ENCODE measurements around the gene NKD2.
A peak's percentile ranks its signal among the peaks of the same experiment; 100 is the strongest.
"Not testable (repeated sequence)": the region's sequence is repeated elsewhere in the genome, so short reads cannot be mapped to it uniquely, and the experiment has no call there.

Gene NKD2

DNA sequence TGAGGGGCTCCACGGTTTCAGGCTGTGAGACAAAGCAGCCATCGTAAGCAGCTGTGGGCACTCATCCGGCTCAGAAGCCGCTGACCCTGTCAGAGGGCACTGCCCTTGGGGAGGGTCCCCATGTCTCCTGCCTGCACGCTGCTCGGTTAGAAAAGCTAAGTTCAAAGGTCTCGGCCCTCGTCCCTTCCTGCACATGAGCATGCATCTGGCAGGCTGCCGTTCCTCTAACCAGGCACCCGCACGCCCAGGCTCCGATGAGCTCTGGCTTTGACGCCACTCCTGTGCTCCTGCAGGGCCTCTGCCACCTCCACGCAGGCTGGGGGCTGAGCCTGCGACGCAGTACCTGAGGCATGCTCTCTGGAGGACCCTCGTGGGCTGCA, 51.3 kb downstream of the NKD2 start:
- no peak for DNase-seq

DNA sequence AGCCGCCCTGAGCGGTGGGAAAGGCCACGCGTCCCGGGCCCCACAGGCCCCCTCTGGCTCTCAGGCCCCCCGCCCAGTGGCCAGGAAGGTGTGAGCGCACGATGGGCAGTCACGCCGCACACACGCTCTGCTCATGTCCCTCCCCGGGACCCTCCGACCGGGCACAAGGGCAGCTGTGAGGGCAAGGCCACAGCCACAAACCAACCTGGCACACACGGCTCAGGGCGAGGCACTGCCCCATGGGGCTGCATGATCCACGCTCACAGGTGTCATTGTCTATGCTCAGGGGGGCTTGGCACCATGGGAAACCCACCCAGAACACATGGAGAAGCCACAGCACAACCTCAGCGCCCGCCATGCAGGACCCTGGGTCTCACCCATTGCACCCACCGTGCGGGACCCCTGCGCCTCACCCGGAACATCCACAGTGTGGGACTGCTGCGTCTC, 52.0 kb downstream of the NKD2 start:
- no peak for DNase-seq

DNA sequence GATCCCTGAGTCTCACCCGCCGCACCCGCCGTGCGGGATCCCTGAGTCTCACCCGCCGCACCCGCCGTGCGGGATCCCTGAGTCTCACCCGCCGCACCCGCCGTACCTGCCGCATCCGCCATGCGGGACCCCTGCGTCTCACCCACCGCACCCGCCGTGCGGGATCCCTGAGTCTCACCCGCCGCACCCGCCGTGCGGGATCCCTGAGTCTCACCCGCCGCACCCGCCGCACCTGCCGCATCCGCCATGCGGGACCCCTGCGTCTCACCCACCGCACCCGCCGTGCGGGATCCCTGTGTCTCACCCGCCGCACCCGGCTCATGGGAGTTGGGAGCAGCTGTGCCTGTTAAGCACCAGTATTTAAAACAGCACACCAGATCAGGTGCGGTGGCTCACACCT, 52.7 kb downstream of the NKD2 start:
- DNase-seq: not testable (repeated sequence)

DNA sequence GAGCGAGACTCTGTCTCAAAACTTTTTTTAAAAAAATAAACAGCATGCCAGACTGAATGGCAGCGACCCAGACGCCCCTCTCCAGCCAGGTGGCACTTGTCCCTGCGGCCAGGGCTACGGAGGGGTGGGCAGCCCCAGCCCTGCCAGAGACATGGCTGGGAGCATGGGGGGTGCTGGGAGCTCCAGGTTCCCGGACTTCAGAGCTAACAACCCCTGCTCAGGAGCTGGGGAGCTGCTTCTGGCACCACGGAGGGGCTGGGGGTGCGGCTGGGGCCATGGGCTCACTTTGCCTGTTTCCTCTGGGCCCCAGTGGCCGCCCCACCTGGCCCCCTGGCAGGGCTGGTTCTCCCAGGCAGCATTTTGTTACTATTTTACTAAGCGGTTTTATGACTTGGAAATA, 53.3 kb downstream of the NKD2 start:
- DNase-seq: no peak

DNA sequence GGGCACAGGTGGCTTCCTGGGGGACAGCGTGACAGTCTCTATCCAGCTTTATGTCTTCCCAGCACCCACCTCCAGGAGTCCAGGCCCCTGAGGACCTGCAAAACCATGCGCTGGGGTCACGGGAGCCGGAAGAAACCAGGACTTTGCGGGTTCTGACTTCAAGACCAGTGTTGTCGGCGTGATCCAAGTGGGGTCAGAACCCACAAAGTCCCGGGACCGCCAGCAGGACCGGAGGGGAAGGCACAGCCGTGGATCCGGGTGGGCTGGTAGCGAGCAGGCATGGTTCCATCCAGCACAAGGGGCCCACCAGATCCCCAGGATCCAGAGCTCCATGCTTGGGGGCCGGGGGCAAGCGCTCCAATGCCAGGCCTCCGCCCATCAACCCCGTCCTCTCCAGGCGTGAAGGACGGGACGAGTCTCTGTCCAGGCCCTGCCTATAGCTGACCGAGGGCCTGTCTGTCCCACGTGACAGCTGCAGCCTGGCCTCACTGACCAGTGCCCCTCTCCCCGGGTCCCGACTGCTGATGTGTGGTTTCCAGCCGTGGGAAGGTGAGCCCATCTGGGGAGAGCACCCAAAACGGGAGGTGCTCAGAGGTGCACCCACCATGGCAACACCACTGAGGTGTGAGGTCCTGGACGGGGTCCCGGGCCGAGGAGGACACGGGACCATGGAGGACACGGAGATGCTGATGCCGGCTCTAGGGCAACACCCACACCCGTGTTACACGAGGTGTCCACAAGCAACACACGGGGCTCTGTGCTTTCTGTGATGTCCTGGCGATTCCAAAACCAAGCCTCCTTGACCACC, 54.4 kb downstream of the NKD2 start:
- no peak for DNase-seq

DNA sequence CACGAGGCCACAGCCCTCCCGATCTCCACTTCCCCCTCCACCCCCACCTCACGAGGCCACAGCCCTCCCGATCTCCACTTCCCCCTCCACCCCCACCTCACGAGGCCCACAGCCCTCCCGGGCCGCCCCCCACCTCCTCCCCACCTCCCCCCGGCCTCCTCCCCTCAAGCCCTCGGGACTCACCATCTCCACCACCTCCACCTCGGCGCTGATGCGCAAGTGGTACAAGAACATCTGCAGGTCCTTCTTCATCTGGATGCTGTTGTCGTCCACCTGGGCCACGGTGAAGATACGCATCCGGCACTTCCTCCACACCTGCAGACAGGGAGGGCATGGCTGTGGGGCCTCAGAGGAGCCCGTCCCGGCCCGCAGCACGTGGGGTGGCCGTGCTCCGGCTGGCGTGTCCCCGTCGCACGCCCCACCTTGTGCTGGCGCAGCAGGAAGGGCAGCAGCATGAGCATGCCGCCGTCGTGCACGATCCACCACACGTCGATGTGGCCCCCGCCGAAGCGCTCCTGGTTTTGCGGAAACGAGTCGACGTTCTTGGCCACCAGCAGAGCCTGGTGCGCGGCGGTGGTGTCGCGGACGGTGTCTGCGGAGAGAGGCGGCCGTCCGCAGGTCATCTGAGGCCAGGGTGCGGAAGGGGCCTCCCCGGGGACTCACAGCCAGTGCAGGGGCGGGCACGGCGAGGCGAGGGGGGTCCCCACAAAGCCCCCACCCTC, 55.2 kb downstream of the NKD2 start:
- DNase-seq: no peak

DNA sequence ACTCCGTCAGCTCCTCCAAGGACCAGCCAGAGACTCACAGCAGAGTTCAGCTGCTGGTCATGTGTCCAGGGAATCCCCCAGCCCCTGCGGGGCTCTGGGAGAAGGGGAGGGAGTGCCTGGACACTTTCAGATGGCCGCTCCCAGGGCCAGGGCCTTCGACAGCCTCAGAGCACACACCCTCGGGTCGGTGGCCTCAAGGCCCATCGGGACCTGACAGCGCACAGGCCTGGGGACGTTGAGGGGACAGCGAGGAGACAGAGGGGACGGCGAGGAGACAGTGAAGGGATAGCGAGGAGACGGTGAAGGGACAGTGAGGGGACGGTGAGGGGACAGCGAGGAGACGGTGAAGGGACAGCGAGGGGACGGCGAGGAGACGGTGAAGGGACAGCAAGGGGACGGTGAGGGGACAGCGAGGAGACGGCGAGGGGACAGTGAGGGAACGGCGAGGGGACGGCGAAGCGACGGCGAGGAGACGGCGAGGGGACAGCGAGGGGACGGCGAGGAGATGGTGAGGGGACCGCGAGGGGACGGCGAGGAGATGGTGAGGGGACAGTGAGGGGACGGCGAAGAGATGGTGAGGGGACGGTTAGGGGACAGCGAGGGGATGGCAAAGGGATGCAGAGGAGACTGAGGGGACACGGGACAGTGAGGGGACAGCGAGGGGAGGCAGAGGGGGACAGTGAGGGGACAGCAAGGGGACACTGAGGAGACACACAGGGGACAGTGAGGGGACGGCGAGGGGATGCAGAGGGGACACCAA, 56.0 kb downstream of the NKD2 start:
- DNase-seq: no peak

DNA sequence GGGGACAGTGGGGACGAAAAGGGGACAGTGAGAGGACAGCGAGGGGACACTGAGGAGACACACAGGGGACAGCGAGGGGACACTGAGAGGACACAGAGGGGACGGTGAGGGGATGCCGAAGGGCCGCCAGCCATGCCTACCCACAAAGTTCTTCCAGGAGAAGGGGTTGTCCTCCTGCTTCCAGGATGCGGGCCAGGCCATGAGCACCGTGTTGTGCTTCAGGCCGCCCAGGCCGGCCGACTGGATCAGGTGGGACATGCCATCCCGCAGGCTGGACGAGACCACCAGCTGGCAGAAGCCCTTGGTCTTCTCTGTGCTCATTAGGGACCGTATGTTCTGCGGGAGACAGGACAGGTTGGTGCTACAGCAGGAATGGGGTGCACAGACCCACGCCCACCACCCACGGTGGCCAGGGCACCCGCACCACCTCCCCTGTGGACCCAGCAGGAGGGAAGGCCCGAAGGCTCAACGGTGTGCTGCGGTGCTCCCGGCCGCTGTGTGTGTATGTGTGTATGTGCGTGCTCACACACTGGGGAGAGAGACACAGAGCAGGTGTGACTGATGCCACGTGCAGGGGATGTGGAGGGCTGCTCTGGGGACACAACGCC, 56.6 kb downstream of the NKD2 start:
- DNase-seq: no peak

DNA sequence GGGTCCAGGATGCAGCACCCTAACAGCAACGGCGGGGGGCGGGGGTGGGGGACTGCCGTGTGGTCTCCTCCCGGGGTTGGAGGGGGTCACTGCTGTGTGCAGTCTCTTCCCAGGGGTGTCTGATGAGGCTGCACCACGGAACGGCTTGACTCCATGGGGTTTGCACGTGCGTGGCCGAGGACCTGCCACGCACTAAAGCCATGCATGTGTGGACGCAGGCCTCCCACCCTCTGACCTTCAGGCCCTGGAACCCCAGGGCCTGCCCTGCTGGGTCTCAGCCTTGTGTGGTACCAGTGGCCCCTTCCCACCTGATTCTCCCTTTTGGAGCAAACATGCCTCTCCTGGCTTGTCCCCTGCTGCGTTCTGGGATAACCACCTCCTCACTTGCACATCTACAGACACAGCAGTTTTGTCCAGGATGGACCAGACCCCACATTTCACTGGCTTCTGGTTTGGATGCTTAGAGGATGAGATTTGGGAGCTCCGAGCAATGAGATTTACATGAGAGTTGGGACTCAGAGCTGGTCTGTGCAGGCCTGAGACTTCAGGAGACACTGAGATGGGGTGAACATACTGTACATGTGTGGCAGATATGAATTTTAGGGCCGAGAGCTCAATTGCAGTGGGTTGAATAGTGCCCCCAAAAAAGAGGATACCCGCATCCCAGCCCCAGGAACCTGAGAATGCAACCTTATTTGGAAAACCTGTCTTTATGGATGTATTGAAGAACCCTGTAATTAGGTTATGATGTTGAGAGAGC, 57.5 kb downstream of the NKD2 start:
- DNase-seq: no peak

DNA sequence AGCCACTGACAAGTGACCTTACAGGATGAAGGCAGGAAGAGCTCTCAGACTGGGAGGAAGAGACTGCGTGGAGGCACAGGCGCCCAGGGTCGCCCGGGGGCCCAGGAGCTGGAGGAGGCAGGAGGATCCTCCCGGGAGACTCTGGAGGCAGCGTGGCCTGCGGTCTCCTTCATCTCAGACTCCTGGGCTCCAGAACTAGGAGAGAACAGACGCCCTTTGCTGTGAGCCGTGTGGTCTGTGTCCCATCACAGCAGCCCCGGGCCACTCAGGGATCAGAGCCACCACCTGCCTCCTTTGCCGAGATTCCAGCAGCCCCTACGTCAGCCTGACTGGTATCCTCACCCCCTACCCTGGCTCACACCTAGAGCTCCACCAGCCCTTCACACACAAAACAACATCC, 58.1 kb downstream of the NKD2 start:
- no peak for DNase-seq

DNA sequence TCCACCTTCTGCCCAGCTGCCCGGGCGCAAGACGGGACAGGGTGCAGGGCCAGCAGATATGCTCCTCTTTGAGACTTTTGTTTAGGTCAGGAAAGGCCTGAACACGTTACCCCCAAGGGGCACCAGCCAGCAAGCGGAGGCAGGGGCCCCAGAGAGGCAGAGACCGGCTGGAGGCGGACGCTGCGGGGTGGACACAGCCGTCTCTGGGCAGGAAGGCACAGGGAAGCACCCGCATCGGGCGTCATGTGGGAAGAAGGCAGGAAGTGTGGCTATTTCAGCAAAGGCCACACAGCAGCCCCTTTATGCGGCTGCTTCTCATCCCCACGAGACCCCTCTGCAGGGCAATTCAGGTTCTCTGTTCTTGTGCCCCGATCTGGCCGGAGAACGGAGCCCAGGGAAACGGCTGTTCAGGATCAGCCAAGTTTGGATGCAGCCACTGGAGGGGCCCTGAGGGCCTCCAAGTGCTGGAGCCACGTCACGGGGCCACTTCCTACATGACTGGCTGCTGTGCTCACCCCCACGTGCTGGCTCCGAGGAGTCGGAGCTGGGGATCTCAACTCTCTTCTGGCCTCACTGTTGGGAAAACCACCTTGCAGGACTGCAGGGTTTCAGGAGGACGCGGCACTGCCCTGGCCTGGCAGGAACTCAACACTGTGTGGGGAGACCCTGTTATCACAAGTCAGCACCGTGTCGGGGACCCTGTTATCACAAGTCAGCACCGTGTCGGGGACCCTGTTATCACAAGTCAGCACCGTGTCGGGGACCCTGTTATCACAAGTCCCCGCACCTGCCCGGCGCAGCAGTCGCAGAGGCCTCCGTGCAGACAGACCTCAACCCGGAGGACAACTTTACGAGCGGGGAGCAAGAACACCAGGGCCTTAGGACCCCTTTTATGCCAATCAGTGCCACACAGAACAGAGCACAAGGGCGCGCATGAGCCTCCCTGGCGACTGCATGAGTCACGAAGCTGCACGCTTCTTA, 58.8 kb downstream of the NKD2 start:
- DNase-seq: peak; percentile 81

DNA sequence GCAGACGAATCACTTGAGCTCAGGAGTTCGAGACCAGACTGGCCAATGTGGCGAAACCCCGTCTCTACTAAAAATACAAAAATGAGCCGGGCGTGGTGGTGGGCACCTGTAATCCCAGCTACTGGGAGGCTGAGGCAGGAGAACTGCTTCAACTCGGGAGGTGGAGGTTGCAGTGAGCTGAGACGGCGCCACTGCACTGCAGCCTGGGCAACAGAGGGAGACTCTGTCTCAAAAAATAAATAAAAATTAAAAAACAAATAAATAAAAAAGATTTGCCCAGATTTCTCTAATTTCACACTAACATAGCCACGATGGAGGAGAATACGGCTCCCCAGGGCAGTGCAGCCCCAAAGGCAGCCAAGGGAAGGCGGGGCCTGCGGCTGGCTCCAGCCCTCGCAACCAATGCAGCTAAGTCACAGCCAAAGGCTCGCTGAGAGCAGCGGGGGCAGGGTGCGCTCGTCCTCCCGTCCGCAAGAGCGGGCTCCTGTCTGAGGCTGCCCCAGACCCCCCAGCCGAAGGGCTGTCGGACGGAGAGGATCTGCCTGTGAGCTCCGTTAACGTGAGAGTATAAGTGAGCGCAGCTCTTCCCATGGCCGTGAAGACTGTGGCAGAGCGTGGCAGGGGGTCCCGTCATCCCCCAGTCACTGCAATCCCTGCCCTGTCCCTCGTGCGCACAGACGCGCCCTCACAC, 59.7 kb downstream of the NKD2 start:
- no peak for DNase-seq

DNA sequence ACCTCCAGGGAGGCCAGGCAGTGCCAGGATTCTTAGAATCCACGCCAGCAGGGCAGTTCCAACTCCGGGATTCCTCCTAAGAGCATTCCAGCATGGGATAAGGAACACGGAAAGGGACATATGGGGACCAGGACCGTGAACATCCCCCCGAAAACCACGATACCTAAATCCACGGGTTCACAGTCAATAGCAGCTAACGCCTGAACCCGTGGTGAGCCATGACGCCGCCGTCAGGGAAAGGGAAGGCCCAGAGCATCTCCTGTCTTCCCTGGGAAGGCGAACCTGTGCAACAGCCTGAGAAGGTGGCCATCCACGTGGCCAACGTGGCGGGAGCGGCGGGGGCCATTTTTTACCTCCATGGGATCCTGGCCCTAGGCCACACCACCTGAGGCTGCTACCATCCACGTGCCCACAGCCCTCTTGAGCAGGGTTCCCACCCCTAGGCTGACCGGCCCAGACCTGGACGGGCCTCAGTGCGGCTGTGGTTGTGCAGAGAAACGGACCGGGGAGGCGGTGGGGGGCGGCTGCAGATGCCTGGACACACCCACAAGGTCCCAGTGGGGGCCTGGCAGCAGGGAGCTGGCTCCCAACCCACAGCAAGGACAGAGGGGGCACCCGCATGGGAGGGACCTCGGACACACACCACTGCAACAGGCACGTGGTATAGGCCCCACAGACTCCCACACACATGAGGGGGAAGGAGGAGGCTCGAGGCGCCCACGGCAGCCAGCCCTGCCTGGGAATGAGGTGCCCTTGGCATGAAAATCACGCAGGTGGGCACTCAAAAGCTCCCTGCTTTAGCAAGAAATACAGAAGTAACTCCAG, 60.5 kb downstream of the NKD2 start:
- DNase-seq: no peak

DNA sequence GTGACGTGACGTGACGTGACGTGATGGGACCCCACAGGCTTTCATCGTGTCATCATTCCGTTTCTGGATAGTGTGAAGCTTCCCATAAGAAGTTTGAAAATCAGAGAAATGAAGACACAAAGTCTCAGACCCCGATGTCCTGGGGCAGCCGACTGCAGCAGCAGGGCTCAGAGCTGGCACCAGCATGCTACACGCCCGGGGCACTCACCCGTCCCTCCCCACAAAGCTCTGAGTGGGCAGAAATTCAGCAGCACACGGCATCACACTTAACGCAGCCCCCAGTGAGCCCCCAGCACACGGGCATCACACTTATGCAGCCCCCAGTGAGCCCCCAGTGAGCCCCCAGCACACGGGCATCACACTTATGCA, 61.1 kb downstream of the NKD2 start:
- DNase-seq: no peak

DNA sequence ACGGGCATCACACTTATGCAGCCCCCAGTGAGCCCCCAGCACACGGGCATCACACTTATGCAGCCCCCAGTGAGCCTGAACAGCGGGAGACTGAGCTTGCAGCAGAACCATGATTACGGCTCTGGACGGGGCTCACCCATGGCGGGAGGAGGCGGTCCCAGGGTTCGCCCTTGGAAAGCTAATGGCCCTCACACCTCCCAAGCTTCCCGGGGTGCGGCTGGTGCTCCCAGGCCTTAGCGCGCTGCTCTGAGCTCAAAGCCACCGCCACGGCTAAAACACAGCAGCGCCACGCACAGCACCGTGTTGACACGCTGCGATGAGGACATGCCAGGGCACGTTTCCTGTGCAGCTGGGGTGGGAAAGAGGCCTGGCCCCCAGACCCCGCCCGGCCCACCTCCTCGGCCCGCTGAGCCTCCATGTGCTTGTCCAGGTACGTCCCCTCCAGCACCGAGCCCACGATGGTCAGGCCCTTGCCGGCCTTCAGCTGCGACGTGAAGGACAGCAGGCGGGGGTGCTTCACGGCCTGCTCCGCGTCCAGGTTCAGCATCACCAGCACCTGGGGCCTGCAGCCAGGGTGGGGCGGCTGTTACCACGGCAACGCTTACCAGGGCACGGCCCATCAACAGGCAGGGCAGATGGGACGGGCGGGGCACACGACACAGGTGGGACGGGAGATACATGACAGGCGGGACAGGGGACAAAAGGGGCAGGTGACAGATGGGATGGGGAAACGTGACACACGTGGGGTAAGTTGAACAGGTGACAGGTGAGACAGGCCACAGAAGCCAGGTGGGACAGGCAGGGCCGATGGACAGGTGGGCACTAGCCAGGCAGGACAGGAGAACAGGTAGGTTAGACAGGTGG, 64.9 kb downstream of the NKD2 start:
- DNase-seq: no peak

DNA sequence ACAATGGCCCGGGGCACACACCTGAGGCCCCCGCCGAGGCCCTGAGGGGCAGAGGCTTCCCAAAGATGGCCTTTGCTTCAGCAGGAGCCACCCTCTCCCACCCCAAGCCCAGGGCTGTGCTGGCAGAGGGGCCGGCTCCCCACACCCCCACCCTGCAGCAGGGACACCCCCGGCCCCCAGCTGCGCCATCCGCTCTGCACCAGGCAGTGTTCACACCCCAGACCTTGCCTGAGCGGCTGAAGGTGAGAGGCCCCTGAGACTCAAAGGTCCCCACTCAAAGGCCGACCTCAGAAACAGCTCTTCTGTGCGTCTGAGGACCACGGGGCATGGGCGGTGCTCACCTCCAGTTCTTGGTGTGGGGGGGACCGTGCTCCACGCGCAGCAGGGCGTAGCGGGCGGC, 65.6 kb downstream of the NKD2 start:
- no peak for DNase-seq

DNA sequence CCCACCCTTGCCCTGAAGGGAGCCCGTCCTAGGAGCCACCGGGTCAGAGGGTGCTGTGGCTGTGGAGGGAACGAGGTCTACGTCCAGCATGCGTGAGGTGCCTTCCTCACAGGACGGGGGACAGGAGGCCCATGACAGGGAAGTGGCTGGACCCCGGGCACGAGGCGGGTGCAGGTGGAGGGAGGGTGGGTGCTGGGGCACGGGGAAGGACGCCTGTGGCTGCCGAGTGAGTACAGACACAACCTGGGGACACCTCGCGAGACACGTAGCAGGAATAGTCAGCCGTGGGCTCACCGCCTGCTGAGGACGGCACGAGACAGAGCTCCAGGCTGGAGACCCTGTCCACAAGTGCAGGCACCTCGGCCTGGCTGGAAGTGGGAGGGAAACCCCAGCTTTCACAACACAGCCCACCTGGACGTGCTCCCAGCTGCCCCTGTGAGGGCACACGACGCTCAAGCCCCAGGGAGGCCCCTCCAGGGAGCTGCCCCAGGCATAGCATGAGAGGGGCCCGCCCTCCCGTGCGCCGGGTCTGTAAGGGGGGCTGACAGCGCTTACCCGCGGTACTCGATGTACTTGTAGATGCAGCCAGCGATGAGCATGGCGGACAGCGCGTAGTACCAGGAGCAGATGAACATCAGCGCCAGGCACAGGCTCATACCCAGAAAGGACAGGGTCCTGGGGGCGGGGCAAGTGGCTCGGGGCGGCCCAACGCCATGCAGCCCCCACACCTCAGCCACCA, 66.4 kb downstream of the NKD2 start:
- DNase-seq: no peak

DNA sequence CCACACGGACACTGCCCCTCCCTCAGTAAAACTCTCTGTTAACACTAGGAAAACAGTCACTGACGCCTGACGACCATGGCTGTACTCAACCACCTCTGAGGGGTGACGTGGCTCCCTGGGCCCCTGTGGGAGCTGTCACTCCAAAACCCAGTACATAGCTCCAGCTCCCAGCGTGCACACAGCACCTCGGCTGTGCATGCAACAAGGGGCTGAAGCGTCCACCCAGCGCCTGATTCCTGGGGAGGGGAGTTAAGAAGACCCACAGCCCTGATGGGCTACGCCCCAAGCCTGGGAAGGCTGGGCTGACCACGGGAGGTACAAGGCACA, 66.9 kb downstream of the NKD2 start:
- DNase-seq: no peak

All from hematopoietic multipotent progenitor cell treated with erythropoietin and hydrocortisone succinate and interleukin-3 and kit ligand, for 6 days (in vitro differentiated cells).